Measurements from ENCODE around the gene ENTPD1.

GRCh38 chr10:95865814-95866466 is 110.0 kb downstream of the ENTPD1 start:
- TF ChIP-seq CTCF (IDR thresholded peaks at IDR 0.05; ENCODE audit: borderline replicate concordance, extremely low read depth, low read length, poor library complexity, severe bottlenecking) (no peak), EZH2 (IDR thresholded peaks at IDR 0.05; ENCODE audit: borderline replicate concordance, low read depth, low read length, severe bottlenecking) (no peak)
